HG02588 (cell line): ENCODE data around the gene PAK1.

Experiments
- ATAC-seq: cut with Tn5 transposase; IDR thresholded peaks from one replicate; pipeline ENCODE4 v1.9.1; 2021; ENCODE audit warnings: mild to moderate bottlenecking, moderate library complexity; ENCODE audit not compliant: unreplicated experiment

PAK1 gene

DNA sequence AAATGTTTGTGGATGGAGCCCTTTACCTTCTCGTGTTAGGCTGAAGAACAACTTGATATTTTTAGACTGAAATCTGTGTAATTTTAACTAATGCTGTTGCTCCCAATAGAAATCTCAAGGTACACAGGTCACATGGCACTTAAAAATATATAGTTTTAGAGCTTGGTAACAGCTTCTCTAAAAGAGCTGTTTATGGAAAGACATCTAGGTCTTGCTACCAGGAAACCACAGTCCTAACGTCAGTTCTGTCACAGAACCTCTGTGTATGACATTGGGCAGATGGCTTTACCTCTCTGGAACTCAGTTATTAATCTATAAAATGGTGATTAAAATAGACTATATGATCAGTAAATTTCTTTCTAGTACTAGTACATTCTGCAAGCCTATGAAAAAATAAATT is 35.4 kb downstream of the PAK1 start:
- ATAC-seq = peak; percentile 35

- ATAC-seq = no peak
Measured at GRCh38 chr11:77436969-77437368, 36.9 kb downstream of the PAK1 start.

DNA sequence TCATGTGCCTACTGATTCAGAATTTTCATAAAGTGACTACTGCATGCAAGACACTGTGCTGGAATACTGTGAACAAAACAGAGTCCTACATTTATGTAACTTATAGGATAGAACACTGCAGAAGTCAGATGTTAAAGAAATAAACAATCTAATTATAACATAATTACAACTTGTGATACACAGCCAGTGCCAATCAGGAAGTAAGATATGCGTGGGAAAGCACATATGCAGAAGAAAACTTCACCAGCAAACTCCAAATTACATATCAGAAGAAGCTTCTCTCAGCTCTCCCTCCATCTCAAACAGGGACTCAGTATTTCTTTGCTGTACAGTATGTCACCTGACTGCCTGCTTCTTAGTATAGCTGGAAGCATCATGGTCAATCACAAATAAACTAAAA is 37.4 kb downstream of the PAK1 start:
- ATAC-seq = no peak

DNA sequence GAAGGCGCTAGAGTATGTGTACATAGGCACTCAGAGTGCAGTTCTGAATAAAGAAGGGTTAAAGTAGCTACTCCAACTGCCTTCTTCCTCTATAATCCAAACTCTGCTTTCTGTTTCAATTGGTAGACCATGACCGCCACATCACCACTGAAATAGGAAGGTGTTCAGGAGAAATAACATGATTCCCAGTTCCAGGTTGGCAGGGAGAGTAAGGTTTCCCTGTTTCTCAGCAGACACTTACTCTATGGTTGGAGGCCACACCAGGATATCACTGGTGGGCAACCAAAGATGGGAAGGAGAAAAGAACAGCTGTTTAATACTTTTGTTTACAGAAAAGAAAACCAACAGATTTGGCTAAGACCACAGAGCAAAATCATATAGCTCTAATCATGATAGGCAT is 37.9 kb downstream of the PAK1 start:
- ATAC-seq = no peak

GRCh38 chr11:77431813-77432212 is 42.1 kb downstream of the PAK1 start:
- no peak for ATAC-seq

GRCh38 chr11:77428598-77428997 is 45.3 kb downstream of the PAK1 start:
- ATAC-seq = no peak

GRCh38 chr11:77425346-77425745 is 48.5 kb downstream of the PAK1 start:
- no peak for ATAC-seq

DNA sequence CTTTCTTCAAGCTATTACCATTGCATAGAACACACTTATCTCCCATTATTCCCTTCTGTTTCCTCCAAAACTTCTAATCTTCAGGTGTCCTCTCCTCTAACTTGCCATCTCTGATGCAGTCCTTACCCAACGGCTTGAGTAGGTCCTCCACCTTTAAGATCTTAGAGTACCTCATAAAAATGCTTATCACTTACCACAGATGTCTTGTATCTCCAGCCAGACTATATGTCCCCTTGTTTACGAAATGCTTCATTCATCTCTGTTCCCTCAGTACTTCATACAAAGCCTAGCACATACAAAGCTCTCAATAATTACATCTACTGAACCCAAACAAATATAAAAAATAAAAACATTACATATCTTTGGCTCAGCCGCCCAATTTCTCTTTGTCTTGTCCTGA is 49.2 kb downstream of the PAK1 start:
- ATAC-seq = no peak

GRCh38 chr11:77423624-77424023 is 50.3 kb downstream of the PAK1 start:
- ATAC-seq = no peak

DNA sequence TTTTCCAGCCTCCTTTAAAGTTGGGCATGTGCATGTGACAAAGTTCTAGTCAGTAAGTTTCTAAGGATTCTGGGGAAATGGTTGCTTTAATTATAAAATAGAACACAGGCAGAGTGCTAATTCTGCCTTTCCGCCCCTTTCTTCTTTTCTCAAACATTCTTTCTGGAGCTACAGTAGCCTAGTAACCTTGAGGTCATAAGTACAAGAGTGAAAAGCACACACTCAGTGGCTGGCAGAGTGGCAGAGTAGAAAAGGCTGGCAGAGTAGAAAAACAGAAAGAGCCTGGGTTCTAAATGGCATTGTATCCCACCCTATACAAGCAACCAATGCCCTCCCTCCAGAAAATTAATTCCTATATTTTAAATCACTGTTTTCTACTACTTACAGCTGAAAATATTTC is 51.2 kb downstream of the PAK1 start:
- ATAC-seq = no peak

GRCh38 chr11:77421041-77421723 is 52.7 kb downstream of the PAK1 start:
- no peak for ATAC-seq

DNA sequence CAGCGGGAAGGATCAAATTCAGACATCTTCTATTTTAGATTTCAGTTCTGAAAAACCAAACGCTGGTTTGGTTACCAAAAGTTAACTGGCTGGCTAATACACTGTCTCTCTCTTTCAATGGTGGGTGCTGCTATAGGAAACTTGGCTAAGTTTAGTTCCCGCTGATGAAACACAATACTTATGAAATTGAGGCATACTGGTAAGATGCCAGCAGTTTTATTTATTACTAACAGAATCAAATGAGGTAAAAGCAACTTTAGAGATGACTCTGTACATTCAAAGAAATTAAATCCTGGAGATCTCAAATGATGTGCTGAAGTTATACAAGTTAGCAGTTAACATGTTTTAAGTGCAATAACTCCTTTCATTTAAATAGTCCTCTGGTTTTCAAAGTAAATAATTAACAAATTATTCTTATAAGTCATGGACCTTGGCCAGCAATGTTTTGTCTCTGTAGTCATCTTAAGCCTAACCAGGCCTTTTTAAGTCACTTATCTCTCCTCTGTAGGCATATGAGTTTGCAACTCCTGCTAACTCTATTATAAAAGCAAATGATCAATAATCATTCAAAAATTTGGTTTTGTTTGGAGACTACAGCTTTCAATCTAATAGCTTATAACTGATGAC is 54.8 kb downstream of the PAK1 start:
- ATAC-seq = no peak

DNA sequence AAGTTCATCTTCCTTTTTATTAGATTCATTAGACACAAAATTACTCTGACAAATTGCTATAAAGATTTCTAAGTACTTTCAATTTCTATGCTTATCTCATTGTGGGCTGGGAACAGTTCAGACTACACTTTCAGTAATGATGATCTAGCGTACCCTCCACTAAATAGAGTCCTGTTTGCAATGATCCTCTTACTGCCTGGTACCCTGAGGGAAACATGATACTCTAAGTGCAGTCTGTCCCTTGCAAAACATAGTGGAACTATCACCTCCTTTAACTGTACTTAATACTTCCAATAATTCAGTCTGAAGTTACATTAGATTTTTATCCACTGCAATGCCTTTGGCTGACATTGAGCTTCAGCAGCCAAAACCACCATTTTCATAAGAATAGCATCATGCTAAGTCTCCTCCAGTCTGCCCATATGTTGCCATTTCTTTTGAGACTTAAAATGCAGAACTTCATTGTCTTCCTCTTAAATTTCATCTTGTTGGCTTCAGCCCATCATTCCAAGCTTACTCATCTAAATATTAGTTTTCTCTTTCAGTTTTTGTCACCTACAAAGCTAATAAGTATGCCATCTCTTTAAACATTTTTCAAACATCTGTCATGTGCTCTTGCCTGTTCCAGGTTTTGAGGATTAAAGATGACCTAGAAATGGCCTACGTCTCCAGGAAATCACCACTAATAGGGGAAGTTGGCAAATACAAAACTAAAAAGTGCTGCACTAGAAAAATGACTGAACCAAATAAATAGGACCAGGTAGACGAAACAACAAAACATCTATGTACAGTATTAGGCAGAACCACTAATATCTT is 55.5 kb downstream of the PAK1 start:
- ATAC-seq = no peak

DNA sequence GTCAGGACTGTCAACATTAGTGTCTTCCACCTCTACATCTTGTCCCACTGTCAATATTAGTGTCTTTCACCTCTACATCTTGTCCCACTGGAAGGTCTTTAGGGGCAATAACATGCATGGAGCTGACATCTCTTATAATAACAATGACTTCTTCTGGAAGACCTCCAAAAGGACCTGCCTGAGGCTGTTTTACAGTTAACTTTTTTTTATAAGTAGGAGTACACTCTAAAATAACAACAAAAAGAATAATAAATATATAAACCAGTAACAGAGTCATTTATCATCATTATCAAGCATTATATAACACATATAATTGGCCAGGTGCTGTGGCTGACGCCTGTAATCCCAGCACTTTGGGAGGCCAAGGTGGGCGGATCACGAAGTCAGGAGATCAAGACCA is 57.5 kb downstream of the PAK1 start:
- ATAC-seq = no peak

DNA sequence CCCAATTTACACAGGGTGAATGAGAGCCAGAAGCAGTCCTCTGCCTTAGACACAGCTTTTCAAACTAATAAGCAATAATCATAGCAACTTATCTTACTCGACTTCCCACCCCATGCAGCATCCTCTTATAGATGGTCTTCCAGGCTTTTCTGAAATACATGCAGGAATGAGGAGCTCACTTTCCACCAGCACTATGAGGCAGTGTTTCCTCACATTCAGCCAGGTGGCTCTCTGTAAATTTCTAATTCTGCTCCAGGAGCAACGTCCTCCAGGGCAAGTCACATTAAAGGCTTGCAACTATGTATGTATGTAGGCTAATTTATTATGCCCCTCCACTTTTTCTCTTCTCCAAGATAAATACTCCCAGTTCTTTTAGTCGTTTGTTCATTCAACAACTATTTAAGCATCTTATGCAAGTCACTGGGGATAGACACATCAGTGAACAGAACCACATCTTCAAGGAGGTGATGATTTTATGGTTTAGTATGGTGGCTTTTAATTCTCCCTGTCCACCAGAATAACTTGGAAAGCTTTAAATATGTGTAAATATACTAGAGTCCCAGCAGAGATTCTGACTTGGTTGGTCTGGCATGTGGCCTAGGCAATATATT is 59.9 kb downstream of the PAK1 start:
- ATAC-seq = no peak

- no peak for ATAC-seq
Measured at GRCh38 chr11:77412814-77413213, 61.1 kb downstream of the PAK1 start.

- peak; percentile 89 for ATAC-seq
Measured at GRCh38 chr11:77411717-77412441, 62.0 kb downstream of the PAK1 start.

DNA sequence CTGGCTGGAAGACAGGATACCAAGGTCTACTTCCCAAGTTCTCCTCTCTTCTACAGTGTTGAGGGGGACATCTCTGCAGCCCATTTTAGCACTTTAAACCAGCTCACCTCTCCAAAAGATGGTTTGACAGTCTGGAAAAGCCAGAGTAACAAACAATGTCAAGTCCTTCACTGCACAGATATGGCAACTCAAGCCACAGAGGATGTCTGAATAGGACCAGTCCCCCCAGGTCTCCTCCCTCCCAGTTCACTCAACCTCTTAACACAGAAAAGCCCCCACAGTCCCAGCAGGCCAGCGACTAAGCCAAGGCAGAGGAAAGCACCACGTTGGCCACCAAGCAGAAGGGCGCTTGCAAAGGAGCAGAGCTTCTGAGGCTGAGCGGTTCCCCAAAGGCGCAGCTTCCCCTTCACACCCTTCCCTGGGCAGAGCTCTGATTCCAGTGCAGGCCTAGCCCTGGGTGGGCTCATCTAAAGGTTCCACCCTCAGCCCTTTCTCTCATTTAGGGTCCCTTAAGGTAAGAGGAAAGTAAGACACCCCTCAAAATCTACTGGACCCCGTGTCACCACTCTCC is 62.7 kb downstream of the PAK1 start:
- peak; percentile 46 for ATAC-seq

DNA sequence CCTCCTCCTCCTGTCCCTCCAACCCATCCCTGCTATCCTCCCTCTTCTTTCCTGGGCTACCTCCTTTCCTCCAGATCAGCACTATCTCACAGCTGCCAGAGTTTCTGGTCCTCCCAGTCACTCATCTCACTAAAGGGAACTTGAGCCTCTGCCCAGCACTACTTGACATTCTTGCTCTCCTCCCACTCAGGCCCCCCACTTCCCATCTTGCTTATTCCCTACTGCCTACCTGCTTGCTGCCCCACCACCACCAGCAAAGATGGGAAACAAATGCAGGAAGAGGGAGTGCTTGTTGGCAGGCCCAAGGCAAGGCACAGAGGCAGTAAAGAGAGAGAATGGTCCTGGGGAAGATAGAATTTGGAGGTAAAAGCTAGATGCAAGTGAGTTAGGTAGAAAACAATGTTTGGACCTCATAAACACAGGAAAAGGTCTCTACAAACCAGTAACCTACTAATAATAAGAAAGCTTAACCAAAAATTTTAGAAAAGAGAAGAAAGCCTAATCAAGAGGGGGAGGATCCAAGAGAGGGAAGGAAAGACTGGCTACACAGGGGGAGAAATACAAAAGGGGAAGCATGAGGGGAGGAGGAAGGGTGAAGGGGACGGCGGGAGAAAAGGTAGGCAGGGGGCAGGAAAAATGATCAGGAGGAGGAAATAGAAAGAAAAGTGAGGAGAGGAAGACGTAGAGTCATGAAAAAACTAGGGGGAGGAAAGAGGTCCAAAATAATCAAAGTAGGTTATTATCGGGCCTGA is 63.6 kb downstream of the PAK1 start:
- ATAC-seq = no peak

- no peak for ATAC-seq
Measured at GRCh38 chr11:77409046-77409445, 64.8 kb downstream of the PAK1 start.
